ENCODE measurements around the gene CACNA1C. TPM values are rescaled to one million over a fixed set of nuclear protein-coding genes. Genes with fewer than 3 reads are reported as not detected.

Gene CACNA1C
- total RNA-seq, 2 experiments from 2014 or later: 0.05 to 0.08 TPM

DNA sequence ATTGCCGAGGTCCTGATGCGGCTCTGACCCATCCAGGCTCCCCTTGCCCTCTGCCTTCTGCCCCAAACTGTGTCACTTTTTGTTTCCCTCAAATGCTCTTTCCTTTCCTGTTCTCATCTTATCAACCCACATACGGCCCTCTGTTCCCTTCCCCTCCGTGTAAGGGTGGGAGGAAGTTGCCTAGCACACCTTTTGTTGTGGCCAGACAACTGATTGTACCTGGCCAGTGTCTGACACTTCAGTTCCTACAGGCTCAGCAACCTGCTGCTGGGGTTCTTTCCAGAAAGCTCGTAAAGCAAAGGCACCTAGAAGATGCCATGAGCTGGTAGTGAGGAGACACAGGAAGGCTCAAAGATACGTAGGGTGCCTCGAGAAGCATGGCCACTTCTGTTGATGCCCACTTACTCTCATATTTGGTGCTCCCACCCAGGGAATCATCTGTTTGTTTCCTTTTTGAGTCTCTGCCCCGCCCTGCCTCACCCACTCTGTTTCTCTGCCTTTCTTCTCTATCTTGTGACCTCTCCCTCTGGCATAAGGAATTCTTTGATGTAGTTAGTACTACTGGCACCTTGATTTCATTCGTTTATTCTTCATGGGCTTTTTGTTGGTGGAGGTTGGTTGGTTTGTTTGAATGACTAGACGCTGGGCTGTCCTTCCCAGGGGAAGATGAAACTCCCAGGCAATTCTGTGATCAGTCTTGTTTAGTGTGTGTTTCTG, 589.5 kb downstream of the CACNA1C start:
- intact Hi-C loops (cut with DNase I, micrococcal nuclease): no loop called here
- TF ChIP-seq, protein P1, sequence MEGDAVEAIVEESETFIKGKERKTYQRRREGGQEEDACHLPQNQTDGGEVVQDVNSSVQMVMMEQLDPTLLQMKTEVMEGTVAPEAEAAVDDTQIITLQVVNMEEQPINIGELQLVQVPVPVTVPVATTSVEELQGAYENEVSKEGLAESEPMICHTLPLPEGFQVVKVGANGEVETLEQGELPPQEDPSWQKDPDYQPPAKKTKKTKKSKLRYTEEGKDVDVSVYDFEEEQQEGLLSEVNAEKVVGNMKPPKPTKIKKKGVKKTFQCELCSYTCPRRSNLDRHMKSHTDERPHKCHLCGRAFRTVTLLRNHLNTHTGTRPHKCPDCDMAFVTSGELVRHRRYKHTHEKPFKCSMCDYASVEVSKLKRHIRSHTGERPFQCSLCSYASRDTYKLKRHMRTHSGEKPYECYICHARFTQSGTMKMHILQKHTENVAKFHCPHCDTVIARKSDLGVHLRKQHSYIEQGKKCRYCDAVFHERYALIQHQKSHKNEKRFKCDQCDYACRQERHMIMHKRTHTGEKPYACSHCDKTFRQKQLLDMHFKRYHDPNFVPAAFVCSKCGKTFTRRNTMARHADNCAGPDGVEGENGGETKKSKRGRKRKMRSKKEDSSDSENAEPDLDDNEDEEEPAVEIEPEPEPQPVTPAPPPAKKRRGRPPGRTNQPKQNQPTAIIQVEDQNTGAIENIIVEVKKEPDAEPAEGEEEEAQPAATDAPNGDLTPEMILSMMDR (IDR thresholded peaks at IDR 0.05): no peak
- no peak for ATAC-seq (ENCODE audit: poor library complexity)
- Mint-ChIP-seq H3K27me3 (peaks cover 36% of the 10 kb centered on the region), H3K27ac (no peak overlapping the region), H3K9me3 (no peaks in the 10 kb centered on the region), H3K4me3 (no peak overlapping the region), H3K36me3 (ENCODE audit: low read depth) (no peaks in the 10 kb centered on the region), H3K4me1 (ENCODE audit: low read depth) (peaks cover 26% of the 10 kb centered on the region)
- Histone ChIP-seq H3K4me1 (ENCODE audit: insufficient read depth, low read length) (peaks cover 16% of the 10 kb centered on the region), H3K4me3 (ENCODE audit: low read length) (no peak overlapping the region), H3K27ac (ENCODE audit: low read depth in 1 of 2, low read length in 2 of 2) (no peak overlapping the region), H3K9me3 (ENCODE audit: control insufficient read depth in 1 of 2, insufficient read depth in 1 of 2, low read length in 2 of 2) (no peaks in the 10 kb centered on the region), H3K27me3 (ENCODE audit: control insufficient read depth in 1 of 2, insufficient read depth in 2 of 2, low read length in 2 of 2) (peaks cover 8 to 10% of the 10 kb centered on the region in 2 experiments), H3K36me3 (ENCODE audit: insufficient read depth, low read length) (no peaks in the 10 kb centered on the region)
- POLR2A ChIA-PET: no interaction called here
- peak in 4 of 14 experiments; percentile 14 to 20 (median 17) for DNase-seq
- CTCF ChIA-PET: no interaction called here

DNA sequence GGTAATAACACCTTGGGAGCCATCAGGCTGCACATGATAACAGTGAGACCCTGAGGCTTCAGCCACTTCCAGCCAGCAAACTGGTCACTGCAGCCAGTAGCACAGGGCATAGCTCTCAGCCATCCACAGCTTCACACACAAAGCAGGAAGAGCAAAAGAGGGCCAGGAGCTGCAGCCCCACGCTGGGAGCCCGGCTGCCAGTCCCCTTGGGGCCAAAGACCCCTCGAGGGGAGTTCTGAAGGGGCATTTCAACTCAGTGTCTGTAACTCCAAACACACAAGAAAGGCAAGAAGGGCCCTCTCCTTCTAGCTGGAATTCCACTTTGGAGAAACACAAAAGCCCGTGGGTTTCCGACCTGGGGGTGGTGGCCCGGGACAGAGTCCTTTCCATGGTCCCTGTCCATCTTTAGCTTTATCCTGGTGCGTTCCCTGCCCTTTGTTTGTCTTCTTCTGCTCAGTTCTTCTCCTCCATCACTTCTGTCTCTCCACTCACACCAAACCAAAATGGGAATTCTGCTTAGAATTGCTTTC, 590.2 kb downstream of the CACNA1C start:
- intact Hi-C loops (cut with DNase I, micrococcal nuclease): no loop called here
- H3K9me3 ChIP-seq (ENCODE audit: control insufficient read depth in 1 of 2, insufficient read depth in 1 of 2, low read length in 2 of 2): no peaks in the 10 kb centered on the region
- CTCF ChIA-PET: no interaction called here
- Mint-ChIP-seq H3K9me3 (no peaks in the 10 kb centered on the region), H3K27ac (no peak overlapping the region), H3K4me3 (no peak overlapping the region), H3K36me3 (ENCODE audit: low read depth) (no peaks in the 10 kb centered on the region), H3K27me3 (peaks cover 38% of the 10 kb centered on the region), H3K4me1 (ENCODE audit: low read depth) (peaks cover 26% of the 10 kb centered on the region)
- TF ChIP-seq, protein P1 (IDR thresholded peaks at IDR 0.05): no peak
- peak in 1 of 14 experiments; percentile 10 for DNase-seq
- POLR2A ChIA-PET: no interaction called here
- H3K27me3 ChIP-seq (ENCODE audit: control insufficient read depth in 1 of 2, insufficient read depth in 2 of 2, low read length in 2 of 2): peaks cover 8 to 10% of the 10 kb centered on the region in 2 experiments
- H3K27ac ChIP-seq (ENCODE audit: low read depth in 1 of 2, low read length in 2 of 2): no peak overlapping the region
- no peak overlapping the region for H3K4me3 ChIP-seq (ENCODE audit: low read length)
- ATAC-seq (ENCODE audit: poor library complexity): no peak
- H3K36me3 ChIP-seq (ENCODE audit: insufficient read depth, low read length): no peaks in the 10 kb centered on the region
- peaks cover 16% of the 10 kb centered on the region for H3K4me1 ChIP-seq (ENCODE audit: insufficient read depth, low read length)

DNA sequence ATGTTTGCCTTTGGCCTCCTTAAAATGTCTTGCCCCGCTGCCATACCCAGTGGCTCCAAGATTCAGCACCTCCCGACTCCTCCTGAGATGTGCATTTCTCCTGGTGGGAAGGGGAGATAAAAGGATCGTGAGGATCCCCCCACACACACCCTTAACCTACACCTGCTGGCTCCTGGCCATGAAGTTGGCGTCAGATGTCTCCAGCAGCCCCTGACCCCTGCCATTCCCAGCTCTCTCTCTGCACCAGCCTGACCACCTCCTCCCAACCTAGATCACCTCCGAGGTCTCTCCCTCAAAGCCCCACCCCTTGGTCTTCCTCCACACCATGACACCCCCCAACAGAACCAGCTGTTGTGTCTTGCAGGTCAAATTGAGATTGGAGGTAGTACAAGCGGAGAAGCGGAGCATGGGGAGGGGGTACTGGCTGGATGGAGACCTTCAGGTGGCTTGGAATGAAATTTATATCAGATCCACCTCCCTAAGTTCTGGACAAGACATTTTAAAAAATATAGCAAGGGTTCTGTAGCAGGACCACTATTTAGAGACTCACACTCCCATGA, 590.9 kb downstream of the CACNA1C start:
- Histone ChIP-seq H3K4me1 (ENCODE audit: insufficient read depth, low read length) (peaks cover 16% of the 10 kb centered on the region), H3K36me3 (ENCODE audit: insufficient read depth, low read length) (no peaks in the 10 kb centered on the region), H3K4me3 (ENCODE audit: low read length) (no peak overlapping the region), H3K27ac (ENCODE audit: low read depth in 1 of 2, low read length in 2 of 2) (no peak overlapping the region), H3K9me3 (ENCODE audit: control insufficient read depth in 1 of 2, insufficient read depth in 1 of 2, low read length in 2 of 2) (no peaks in the 10 kb centered on the region), H3K27me3 (ENCODE audit: control insufficient read depth in 1 of 2, insufficient read depth in 2 of 2, low read length in 2 of 2) (peaks cover 9 to 10% of the 10 kb centered on the region in 2 experiments)
- Mint-ChIP-seq H3K4me3 (no peak overlapping the region), H3K4me1 (ENCODE audit: low read depth) (peaks cover 26% of the 10 kb centered on the region), H3K27me3 (peaks cover 44% of the 10 kb centered on the region), H3K27ac (no peak overlapping the region), H3K9me3 (no peaks in the 10 kb centered on the region), H3K36me3 (ENCODE audit: low read depth) (no peaks in the 10 kb centered on the region)
- intact Hi-C loops (cut with DNase I, micrococcal nuclease): no loop called here
- TF ChIP-seq, protein P1 (IDR thresholded peaks at IDR 0.05): no peak
- POLR2A ChIA-PET: no interaction called here
- ATAC-seq (ENCODE audit: poor library complexity) (no peak), DNase-seq (peak in 1 of 14 experiments; percentile 4)
- CTCF ChIA-PET: no interaction called here

All from CD4-positive, alpha-beta T cell (primary cell).